VCaP (cell line): ENCODE data around the gene ALCAM.

Experiments used
- H3K27ac ChIP-seq: fragments of 450-650 bp; 2 replicates; pipeline ENCODE4 v1.5.1; 2017
- TF ChIP-seq, protein P1 (sequence below): fragments of 450-650 bp; conservative IDR thresholded peaks from 2 replicates; pipeline ENCODE4 v1.5.1; 2017; ENCODE audit warnings: mild to moderate bottlenecking, moderate library complexity

Gene ALCAM

DNA sequence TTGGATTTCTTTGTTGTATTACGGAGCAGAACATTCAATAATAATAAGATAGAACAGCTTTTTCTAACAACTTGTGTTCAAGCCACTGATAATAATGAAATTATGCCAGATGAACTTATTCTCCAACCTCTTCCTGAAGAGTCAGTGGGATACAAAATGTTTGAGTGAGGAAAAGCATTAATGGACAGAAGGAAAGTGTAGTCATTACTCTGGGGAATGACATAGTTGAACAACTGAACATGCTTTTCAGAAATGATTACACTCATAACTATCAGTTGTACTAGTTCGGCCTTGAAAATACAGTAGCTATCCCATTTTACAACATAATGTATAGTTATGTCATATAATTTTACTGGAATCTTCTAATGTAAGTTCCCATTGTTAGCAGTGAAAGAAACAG, 55.9 kb downstream of the ALCAM start:
- TF ChIP-seq, protein P1, sequence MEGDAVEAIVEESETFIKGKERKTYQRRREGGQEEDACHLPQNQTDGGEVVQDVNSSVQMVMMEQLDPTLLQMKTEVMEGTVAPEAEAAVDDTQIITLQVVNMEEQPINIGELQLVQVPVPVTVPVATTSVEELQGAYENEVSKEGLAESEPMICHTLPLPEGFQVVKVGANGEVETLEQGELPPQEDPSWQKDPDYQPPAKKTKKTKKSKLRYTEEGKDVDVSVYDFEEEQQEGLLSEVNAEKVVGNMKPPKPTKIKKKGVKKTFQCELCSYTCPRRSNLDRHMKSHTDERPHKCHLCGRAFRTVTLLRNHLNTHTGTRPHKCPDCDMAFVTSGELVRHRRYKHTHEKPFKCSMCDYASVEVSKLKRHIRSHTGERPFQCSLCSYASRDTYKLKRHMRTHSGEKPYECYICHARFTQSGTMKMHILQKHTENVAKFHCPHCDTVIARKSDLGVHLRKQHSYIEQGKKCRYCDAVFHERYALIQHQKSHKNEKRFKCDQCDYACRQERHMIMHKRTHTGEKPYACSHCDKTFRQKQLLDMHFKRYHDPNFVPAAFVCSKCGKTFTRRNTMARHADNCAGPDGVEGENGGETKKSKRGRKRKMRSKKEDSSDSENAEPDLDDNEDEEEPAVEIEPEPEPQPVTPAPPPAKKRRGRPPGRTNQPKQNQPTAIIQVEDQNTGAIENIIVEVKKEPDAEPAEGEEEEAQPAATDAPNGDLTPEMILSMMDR = no peak
- H3K27ac ChIP-seq = no peak overlapping the region

DNA sequence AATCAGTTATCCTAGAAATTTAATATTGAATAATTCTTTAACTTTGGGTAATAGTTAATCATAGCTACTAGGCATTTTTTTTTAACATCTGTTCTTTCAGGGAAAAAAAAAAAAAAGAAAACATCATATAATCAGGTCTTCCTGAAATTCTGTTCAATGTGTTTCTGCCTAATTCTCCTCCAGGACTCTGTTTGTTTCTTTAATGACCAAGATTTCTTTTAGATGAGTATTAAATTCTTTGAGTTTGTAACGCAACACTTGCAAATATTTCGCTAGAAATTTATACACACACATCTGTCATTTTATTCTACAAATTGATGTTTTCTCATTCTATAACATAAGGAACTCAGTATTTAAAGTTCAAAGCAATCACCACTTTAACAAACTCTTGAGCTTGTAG, 56.7 kb downstream of the ALCAM start:
- H3K27ac ChIP-seq = no peak overlapping the region
- TF ChIP-seq, protein P1 = no peak

DNA sequence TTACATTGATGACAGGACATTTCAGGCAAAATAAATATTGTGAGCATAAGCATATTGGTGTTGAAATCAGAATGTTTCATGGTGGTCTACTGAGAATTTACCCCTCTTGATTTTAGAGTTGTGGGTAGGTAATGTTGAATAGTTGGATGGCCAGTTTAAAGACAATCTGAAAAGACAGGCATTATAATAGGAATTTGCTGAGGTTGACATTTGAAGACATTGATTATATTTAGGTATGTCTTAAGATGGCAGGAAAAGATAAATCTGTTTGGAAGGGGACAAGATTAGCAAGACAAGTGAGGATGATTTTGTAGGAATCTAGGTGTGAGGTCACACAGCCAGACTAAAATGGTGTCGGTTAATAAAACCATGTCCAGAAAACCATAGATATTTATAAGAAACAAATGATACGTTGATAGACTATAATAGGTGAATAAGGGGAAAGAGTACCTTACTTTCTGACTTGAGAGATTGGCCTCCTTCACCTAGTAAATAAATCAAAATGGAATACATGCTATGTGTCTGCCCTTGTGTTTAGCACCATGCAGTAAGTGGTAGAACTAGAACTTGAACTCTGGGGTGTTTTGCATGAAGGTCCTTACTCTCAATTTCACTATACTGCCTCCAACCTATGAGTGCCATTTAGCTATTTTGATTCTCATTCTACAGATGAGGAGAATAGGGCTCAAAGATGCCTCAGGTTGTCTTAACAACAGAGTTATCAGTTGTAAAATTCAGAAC, 57.9 kb downstream of the ALCAM start:
- H3K27ac ChIP-seq = no peak overlapping the region
- TF ChIP-seq, protein P1 = no peak

DNA sequence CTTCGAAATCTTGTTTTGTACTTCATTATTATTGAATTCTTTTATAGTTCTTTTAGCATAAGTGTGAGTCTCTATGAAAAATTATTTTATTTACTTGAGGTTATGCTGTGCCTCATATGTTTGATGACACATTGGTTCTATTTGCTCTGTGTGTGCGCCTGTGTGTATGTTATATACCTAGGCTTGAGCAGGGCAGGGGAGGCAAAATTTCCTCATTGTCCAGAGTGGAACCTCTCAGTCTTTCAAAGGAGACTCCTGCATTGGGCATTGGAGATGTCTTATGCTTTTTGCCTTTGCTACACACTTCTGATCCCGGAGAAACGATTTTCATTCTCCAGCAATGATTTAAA, 58.4 kb downstream of the ALCAM start:
- H3K27ac ChIP-seq = no peak overlapping the region
- TF ChIP-seq, protein P1 = no peak

DNA sequence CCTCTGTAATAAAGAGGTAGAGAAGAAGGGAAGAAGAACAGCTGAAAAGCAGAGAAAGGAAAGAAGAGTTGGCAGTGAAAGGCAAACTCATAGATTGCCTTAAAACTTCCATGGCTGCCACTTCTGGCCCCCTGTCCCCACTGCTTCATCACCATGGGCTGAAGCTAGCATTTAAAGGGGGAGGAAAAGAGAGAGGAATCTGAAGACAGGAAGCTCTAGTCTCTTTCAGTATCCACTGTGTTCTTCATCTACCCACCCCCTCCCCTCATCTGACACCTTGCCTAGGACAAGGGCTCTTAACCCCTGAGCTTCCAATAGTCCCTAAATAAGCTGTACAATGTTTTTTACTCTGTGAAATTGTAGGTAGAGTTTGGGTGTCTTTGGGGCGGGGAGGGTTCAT, 60.6 kb downstream of the ALCAM start:
- TF ChIP-seq, protein P1 = no peak
- no peak overlapping the region for H3K27ac ChIP-seq

DNA sequence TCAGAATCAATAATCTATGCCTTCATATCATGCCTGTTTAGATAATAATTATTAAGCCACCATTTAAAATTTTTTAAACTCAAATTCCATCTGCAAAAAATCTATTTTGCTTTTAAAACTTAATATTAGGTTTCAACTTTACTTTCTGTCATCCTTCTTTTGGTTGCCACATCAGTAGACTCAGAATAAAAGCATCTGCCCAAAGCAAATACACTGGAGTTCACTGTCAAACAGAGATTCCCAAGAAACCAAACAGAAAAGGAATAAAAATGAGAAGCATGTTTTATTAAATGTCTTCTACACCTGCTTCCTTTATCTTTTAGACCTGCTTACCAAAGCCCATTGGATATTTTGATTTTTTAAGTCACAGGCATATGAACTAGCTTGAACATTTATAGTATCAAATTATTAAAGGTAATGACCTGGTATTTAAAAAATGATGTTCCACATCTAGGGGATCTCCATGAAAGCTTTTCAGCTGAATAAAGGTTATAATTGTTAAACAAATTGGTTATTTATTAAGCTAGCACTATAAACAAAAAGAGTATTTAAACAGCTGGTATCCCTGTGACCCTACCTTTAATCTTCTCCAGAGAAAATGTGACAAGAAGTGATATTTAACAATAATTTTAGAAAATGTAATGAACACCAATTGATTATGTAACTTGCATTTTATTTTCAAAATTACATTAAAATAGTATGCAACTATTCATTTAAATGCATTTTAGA, 62.5 kb downstream of the ALCAM start:
- no peak overlapping the region for H3K27ac ChIP-seq
- TF ChIP-seq, protein P1 = no peak

DNA sequence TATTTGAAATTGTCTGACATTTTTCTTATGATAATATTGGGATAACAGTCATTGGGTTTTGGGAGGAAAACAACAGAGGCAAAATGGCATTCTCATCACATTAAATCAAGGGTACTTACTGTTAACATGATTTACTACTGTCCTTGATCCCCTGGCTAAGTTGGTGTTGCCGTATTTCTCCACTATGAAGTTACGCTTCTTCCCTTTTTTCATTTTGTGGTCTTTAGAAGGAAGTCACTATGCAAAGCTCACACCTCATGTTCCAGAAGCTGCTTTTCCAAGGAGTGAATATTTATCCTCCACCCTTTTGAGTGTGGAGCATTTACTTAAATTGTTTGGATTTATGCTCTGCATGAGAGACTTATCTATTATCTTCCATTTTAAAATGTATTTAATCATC, 63.7 kb downstream of the ALCAM start:
- TF ChIP-seq, protein P1 = no peak
- H3K27ac ChIP-seq = no peak overlapping the region
